Testis (tissue), 2 donors: Measurements from ENCODE around the gene MYOM1.

Experiments
- CTCF ChIP-seq, 3 experiments: fragments of 450-650 bp in 2 of 3; fragments of 200-600 bp in 1 of 3; sonication (generic) in 1 of 3; IDR thresholded peaks; one replicate each; pipeline ENCODE4 v1.5.1; 2016 to 2019; ENCODE audit warnings: antibody characterized with exemption in 3 of 3, mild to moderate bottlenecking in 2 of 3, moderate library complexity in 1 of 3
- POLR2A ChIP-seq: fragments of 450-650 bp; IDR thresholded peaks from one replicate; pipeline ENCODE4 v1.6.1; 2017; ENCODE audit warnings: antibody characterized with exemption, mild to moderate bottlenecking, moderate library complexity

DNA sequence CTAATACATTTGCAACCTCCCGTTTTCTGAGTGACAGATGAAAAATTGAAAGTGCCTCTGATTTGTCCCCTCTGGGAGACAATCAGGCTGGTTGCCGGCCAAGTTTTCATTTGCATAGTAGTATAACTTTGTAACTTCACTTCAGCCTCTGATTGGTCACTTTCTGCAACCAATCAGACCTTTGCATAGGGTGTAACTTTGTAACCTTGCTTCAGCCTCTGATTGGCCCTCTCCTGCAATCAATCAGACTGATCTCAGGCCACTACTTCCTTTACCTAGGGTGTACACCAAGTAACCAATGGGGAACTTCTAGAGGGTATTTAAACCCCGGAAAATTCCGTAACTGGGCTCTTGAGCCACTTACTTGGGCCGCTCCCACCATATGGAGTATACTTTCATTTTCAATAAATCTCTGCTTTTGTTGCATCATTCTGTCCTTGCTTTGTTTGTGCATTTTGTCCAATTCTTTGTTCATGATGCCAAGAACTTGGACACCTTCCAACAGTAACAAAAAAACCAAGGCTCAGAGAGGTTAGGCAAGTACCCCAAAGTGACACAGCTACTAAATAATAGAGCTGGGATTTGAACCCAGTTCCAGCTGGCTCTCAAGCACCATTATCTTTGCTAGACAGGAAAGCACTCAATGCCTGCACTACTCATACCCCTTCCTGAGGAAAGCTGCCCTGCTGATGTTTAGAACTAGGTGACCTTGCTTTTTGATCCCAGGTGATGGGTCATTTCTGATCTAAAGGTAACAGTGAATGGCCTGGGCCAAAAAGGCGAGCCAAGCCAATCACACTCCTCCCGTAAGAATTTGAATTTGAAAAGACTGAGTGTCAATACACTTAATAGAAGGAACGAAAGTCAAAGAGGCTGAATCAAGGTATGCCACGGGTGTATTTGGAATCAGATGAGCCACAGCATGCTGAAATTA is 10.9 kb upstream of the MYOM1 start:
- TF ChIP-seq CTCF (IDR thresholded peaks at IDR 0.05) (no peak), POLR2A (no peak)
